NCI-H2196 (cell line): ENCODE results near the gene GNGT2.
A peak's percentile ranks its signal among the peaks of the same experiment; 100 is the strongest.
"Not testable (repeated sequence)": the region's sequence is repeated elsewhere in the genome, so short reads cannot be mapped to it uniquely, and the experiment has no call there.

ENCODE experiments used
- DNase-seq: peaks from one replicate; lab custom pipeline; 2025; ENCODE audit not compliant: unreplicated experiment; lab: John Stamatoyannopoulos, UW

The GNGT2 gene

GRCh38 chr17:49180998-49181635 lies 29.3 kb downstream of the GNGT2 start:
- DNase-seq = no peak

- DNase-seq = peak; percentile 20
Observed at GRCh38 chr17:49180303-49180702, 30.1 kb downstream of the GNGT2 start.

GRCh38 chr17:49175978-49176377 lies 34.4 kb downstream of the GNGT2 start:
- DNase-seq = not testable (repeated sequence)

DNA sequence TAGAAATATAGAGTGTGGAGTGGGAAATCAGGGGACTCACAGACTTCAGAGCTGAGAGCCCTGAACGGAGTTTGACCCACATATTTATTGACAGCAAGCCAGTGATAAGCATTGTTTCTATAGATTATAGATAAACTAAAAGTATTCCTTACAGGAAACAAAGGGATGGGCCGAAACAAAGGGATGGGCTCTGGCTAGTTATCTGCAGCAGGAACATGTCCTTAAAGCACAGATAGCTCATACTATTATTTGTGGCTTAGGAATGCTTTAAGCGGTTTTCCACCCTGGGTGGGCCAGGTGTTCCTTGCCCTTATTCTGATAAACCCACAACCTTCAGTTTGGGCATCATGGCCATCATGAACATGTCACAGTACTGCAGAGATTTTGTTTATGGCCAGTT lies 39.7 kb downstream of the GNGT2 start:
- not testable (repeated sequence) for DNase-seq

DNA sequence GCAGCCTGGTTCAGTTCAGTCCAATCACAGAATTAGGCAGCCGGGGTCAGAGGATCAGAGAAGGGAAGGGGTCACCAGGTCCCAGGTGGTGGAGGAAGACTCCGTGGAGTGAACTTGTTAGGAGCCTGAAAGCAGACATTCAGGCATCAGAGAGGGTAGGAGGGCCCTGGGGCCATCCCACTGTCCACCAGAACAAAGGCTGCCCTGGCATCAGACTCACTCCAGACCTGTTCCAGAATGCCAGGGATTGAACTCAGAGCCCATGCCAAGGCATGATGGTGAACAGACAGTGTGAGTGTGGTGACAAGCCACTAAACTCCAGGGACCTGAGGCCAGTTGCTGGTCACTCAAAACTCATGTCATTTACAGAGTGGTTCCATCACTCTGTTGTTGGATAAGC lies 40.2 kb downstream of the GNGT2 start:
- no peak for DNase-seq

- DNase-seq = no peak
Observed at GRCh38 chr17:49168706-49169105, 41.7 kb downstream of the GNGT2 start.

GRCh38 chr17:49165143-49165542 lies 45.2 kb downstream of the GNGT2 start:
- DNase-seq = no peak

- no peak for DNase-seq
Observed at GRCh38 chr17:49162866-49163265, 47.5 kb downstream of the GNGT2 start.

- DNase-seq = no peak
Observed at GRCh38 chr17:49157784-49158183, 52.6 kb downstream of the GNGT2 start.

DNA sequence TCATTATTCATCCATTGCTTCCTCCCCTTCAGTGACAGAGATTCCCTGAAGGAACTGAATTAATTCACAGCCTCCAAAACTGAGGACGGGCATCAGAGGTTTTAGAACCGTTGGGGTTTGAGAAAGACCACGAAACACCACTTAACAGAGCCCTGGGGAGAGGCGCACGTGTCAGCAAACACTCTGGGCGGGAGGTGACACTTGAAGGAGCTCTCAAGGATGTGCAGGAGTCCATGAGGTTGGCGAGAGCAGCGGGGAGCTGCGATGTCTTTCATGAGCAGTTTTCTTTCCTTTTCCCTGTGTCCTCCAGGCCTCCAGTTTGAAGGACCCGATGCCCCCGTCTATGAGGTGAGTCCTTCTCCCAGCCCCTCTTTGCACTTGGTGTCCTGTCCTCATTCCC lies 54.1 kb downstream of the GNGT2 start:
- no peak for DNase-seq
